Measurements from ENCODE around the gene TAS2R31.
A peak's percentile ranks its signal among the peaks of the same experiment; 100 is the strongest.
"Not testable (repeated sequence)": the region's sequence is repeated elsewhere in the genome, so short reads cannot be mapped to it uniquely, and the experiment has no call there.

TAS2R31 gene, protein sequence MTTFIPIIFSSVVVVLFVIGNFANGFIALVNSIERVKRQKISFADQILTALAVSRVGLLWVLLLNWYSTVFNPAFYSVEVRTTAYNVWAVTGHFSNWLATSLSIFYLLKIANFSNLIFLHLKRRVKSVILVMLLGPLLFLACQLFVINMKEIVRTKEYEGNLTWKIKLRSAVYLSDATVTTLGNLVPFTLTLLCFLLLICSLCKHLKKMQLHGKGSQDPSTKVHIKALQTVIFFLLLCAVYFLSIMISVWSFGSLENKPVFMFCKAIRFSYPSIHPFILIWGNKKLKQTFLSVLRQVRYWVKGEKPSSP
- 0.25 to 3.5 (median 1.2) reads per million in 17 experiments for total RNA-seq

DNA sequence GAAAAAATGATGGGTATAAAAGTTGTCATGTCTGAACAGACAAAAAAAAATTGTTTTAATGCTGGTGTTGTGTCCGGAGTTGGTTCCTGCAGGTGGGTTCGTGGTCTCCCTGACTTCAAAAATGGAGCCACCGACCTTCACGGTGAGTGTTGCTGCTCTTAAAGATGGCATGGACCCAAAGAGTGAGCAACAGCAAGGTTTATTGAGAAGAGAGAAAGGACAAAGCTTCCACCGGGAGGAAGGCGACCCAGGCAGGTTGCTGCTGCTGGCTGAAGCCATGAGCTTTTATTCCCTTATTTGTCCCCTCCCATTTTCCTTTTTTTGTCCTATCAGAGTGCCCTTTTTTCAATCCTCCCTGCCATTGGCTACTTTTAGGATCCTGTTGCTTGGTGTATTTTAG lies at the start of gene TAS2R31:
TAS2R31 (minus strand) TSS at position 101 of the 400 bp plus-strand sequence; CDS start at position 29, 72 bp downstream.
- DNase-seq: no peak

DNA sequence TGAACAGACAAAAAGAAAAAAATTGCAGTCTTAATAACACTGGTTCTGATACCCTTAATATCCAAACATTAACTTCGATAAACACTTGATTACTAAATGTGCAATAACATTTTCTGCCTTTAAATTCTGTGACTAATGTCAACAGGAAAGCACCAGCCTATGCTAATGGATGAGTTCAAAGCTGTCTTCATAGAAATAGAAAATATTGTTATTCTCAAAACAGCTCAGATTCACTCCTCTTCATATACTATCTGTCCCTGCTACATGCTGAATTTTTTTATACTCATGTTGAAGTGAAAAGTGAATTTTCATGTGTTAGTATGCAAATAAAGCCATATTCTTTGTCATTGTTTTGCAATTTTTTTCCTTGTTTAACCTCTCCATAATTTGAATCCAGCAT lies 47.0 kb upstream of the TAS2R31 start:
- DNase-seq: no peak

- DNase-seq: no peak
These were observed 44.4 kb upstream of the TAS2R31 start for GRCh38 chr12:11075642-11076041.

GRCh38 chr12:11071414-11071813 lies 40.2 kb upstream of the TAS2R31 start:
- DNase-seq: no peak

- no peak for DNase-seq
These were observed 39.8 kb upstream of the TAS2R31 start for GRCh38 chr12:11070999-11071398.

- DNase-seq: peak in 3 of 4 experiments; percentile 5 to 58 (median 30)
These were observed 38.7 kb upstream of the TAS2R31 start for GRCh38 chr12:11069854-11070365.

DNA sequence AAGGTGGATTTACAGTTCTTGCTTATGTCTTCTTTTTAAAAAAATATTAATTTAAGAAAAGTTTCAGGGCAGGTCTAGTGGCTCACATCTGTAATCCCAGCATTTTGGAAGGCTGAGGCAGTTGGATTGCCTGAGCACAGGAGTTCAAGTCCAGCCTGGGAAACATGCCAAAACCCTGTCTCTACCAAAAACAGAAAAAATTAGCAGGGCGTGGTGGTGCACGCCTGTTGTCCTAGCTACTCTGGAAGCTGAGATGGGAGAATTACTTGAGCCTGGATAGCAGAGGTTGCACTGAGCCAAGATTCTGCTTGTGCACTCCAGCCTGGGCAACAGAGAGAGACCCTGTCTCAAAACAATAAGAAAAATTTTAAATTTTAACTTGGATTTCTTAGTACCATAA lies 36.3 kb upstream of the TAS2R31 start:
- no peak for DNase-seq

GRCh38 chr12:11062194-11062593 lies 31.0 kb upstream of the TAS2R31 start, which contains the start of gene TAS2R46:
TAS2R46 (minus strand) TSS chr12:11062294; CDS start chr12:11062294, 0 bp downstream.
- DNase-seq: not testable (repeated sequence)

GRCh38 chr12:11059784-11060183 lies 28.6 kb upstream of the TAS2R31 start:
- peak in 1 of 4 experiments; percentile 31 for DNase-seq

GRCh38 chr12:11059041-11059440 lies 27.8 kb upstream of the TAS2R31 start:
- no peak for DNase-seq

DNA sequence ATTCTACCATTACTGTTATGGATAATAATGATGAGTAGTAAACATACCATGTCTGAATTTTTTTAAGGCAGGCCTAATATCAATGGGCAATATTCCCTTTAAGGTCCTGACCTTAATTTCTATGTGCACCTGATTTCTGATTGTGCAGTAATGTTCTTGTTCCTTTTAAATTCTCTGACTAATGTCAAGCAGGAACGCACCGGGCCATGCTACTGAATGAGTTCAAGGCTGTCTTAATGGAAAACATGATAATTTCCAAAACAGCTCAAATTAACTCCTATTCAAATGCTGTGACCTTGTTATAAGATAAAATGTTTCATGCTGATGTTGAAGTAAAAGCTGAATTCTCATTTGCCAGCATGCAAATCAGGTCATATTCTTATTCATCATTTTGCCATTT lies 24.1 kb upstream of the TAS2R31 start:
- no peak for DNase-seq

DNA sequence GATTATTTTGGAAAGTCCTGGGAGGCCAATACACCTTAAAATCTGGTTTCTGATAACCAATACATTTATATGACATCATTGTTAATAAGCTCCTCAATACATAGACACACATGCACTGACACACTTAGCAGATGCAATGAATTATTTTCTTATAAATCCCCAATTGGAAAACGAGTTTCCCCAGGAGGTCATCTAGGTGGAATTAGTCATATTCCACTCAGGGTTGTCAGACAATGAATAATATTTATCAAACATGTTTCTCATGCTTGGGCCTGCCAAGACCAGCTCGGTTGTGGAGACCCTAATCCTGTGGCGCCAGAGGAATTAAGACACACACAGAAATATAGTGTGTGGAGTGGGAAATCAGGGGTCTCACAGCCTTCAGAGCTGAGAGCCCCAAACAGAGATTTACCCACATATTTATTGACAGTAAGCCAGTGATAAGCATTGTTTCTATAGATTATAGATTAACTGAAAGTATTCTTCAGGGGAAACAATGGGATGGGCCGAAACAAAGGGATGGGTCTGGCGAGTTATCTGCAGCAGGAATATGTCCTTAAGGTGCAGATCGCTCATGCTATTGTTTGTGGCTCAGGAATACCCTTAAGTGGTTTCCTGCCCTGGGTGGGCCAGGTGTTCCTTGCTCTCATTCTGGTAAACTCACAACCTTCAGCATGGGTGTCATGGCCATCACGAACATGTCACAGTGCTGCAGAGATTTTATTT lies 18.8 kb upstream of the TAS2R31 start:
- not testable (repeated sequence) for DNase-seq

DNA sequence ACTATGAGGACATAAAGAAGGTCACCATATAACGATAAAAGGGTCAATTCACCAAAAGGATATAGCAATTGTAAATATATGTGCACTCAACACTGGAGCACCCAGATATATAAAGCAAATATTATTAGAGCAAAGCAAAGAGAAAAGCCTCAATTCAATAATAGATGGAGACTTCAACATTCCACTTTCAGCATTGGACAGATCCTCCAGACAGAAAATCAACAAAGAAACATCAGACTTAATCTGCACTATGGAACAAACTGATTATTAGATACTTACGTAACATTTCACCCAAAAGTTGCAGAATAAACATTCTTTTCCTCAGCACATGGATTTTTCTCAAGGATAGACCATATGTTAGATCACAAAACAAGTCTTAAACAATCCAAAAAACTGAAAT lies 10.2 kb upstream of the TAS2R31 start:
- not testable (repeated sequence) for DNase-seq

DNA sequence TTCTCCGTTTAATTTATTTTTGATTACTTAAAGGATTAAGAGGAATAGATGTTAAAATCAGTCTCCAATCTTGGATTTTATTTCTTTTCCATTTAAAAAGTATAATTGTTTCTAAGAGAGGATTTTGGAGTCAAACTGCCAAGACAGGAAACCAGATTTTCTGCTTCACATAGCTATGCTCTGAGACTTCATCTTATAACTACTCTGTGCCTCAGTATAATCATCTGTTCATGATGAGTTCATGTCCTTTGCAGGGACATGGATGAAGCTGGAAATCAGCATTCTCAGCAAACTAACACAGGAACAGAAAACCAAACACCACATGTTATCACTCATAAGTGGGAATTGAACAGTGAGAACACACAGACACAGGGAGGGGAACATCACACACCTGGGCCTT lies 9.0 kb upstream of the TAS2R31 start:
- no peak for DNase-seq

DNA sequence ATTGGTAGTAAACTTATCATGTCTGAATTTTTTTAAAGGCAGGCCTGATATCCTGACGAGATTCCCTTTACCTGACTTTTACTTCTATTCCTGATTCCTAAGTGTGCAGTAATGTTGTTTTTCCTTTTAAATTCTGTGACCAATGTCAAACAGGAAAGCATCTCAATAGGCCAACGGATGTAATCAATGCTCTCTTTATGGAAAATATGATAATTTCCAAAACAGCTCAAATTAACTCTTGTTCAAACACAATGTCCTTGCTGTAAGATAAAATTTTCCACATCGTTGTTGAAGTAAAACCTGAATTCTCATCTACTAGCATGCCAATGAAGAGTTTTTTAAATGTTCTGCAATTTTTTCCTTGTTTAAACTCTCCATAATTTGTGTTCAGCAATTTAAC lies 8.0 kb upstream of the TAS2R31 start:
- DNase-seq: no peak

DNA sequence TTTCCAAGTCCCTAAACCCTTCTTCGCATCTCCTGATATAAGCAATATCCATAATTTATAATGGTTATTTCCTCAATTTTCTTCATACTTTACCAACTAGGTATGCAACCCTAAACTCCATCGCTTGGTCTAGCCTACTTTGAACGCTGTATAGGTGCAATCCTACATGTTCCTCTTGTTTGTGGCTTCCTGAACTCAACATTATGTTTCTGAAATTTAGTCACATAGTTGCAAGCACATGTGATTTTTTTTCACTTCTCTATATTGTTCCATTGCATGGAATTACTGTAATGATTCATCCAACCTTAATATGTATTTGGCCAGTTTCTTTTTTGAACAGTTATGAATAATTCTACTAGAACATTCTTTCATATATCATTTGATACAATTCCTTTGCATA lies 2.8 kb upstream of the TAS2R31 start:
- DNase-seq: not testable (repeated sequence)

DNA sequence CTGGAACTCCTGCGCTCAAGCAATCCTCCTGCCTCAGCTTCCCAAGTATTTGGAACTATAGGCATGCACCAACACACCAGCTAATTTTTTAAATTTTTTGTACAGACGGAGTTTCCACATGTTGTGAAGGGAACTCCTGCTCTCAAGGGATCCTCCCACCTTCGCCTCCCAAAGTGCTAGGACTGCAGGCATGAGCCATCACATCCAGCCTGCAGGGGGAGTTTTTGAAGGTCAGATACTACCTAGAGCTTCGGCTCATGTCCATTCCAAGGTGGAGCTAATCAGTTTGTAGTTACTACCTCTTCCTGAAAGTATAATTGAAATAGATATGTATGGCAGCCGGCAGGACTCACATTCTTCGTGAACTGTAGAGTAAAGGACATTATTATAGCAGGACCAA lies 5.1 kb downstream of the TAS2R31 start:
- DNase-seq: no peak

DNA sequence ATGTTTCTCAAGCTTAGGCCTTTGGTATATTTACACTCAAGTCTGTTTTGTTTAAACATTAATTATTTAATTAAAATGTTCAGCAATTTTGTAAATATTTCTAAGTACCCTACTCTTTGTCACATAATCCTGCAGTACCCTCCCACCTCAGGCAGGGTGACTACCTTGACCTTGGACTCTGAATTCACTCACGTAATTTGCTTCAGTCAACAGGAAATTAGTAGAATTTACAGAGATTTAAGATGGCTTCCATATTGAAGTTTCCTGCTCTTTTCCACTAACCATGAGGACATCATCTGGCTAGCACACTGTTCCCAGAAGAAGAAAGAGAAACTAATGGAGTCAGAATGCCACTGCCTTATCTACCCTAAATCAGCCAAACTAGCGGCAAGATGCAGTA lies 7.8 kb downstream of the TAS2R31 start:
- no peak for DNase-seq

- no peak for DNase-seq
These were observed 8.7 kb downstream of the TAS2R31 start, which contains the start of gene TAS2R19 for GRCh38 chr12:11022520-11022919. TAS2R19 (minus strand) TSS chr12:11022620; CDS start chr12:11022571, 49 bp downstream.

GRCh38 chr12:11016937-11017336 lies 14.3 kb downstream of the TAS2R31 start:
- no peak for DNase-seq

GRCh38 chr12:11015775-11016430 lies 15.3 kb downstream of the TAS2R31 start:
- no peak for DNase-seq

DNA sequence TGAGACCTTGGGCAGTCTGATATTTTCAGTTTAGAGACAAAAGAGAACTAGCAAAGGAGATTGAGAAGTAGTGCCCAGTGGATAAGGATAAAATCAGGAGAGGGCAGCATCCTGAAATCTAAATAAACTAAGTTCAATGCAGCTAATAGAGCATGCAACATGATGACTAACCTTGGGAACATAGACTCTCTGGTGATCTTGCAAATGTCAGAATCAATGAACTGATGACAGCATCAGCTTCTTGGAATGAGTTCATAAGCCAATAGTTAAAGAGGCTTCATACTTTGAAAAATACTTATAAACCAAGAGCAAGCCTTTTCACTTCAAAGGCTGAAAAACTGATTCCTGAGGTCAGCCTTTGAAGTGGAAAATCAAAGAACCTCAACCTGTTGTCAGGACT lies 17.0 kb downstream of the TAS2R31 start:
- DNase-seq: no peak

- no peak for DNase-seq
These were observed 23.6 kb downstream of the TAS2R31 start for GRCh38 chr12:11007608-11008007.
